HG02642 (cell line): Measurements from ENCODE around the gene KRTAP10-3.
"Not testable (repeated sequence)": the region's sequence is repeated elsewhere in the genome, so short reads cannot be mapped to it uniquely, and the experiment has no call there.

Source experiments
- ATAC-seq: cut with Tn5 transposase; IDR thresholded peaks from one replicate; pipeline ENCODE4 v1.9.1; 2021; ENCODE audit warnings: mild to moderate bottlenecking; ENCODE audit not compliant: unreplicated experiment, poor library complexity

Gene KRTAP10-3

DNA sequence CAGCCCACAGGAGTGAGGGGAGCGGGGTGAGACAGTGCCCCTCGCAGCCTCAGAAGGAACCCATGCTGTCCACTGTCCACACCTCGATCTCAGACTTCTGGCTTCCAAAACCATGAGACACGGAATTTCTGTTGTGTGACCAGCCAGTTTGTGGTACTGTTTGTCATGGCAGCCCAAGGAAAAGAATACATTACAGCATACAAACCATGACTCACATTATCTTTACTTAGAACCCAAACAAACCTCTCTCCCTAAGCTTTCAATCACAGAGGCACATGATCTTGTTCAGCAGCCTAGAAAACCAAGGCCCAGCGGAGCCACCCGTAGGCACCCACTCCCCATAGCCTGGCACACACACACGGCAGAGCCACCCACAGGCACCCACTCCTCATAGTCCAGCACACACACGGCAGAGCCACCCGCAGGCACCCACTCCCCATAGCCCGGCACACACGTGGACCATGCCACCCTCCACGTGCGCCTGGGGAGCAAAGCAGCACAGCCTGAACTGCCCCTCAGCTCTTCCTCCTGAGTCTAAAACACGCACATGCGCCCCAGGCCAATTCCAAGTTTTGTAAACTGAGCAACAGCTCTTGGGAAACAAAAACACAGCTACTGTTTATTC lies 14.5 kb upstream of the KRTAP10-3 start:
- ATAC-seq, result no peak

DNA sequence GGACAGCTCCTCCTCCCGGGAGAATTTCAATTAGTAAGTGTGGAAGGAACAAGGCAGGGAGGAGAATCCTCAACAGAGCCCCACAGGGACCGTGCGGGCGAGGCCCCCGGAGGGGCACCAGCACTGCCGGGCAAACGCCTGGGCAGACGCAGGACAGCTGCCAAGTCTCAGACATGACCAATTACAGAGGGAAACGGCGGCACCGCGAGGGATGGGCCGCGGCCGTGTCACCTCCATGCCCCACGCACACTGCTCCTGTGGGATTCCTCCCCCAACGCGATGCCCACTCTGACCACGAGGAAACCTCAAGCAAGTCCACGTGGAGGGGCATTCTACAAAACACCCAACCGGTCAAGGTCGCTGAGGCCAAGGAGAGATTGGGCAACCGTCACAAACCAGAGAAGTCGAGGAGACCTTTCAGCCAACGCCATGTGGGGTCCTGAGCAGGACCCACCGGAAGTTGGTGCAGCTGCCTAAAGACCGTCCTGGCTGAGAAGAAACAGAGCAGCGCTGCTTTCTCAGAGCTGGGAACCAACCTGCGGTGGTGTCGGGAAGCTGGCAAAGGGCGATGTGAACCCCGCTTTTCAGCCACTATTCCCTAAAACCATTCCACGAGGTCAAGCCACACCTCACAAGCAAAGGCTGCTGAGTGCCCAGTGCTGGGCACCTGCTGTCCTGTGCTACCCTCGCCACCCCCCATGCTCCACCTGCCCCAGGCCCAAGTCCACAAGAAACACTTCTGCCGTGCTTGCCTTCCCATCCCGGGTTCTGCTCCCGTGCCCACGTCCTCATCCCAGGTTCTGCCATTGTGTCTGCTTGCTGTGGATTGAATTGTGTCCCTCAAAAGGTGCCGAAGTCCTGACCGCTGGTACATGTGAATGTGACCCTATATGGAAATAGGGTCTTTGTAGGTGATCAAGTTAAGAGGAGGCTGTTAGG lies 13.5 kb upstream of the KRTAP10-3 start:
- ATAC-seq, result no peak

DNA sequence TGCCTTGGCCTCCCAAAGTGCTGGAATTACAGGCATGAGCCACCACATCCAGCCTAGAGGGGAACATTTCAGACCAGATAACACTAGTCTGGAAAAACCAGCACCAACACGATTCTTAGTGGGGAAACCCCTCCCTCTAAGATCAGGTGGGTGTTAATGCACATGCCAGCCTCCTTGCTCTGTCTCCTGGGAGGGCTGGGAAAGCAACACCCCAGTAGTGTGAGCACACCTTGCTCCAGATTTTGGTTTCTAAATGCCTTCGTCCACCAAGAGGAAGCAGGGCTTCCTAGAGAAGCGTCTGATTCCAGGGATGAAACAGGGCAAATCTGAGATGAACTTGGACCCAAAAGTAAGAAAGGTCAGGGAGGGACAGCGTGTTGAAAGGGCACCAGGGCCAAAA lies 12.7 kb upstream of the KRTAP10-3 start:
- no peak for ATAC-seq

DNA sequence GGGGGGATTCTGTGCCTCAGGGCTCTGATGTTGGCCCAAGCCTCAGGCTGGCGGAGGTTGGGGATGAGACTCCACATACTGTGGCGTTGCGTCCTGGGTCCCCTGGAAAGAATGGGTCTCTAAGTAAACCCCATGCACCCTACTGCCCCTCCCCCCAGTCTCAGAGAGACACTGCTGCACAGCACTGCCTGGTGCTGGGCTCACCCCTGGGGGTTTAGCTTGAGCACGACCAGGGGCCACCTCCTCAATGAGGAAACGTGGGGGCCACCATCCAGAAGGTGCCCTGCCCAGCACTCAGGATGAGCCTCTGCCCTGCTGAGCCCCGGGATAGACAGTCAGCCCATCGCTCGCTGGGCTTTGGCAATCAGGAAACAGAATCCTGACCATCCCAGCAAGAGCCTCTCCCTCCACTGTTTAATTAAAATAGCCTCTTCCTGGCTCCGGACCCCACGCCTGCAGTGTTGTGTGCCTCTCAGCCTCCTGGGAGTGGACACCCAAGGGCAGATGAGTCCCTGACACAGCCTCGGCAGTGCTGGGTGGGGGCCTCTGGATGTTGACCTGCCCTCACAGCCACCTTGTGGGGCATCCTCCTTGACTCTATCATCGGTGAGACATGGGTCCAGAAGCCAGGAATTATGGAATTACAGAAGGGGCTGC lies 11.4 kb upstream of the KRTAP10-3 start:
- no peak for ATAC-seq

DNA sequence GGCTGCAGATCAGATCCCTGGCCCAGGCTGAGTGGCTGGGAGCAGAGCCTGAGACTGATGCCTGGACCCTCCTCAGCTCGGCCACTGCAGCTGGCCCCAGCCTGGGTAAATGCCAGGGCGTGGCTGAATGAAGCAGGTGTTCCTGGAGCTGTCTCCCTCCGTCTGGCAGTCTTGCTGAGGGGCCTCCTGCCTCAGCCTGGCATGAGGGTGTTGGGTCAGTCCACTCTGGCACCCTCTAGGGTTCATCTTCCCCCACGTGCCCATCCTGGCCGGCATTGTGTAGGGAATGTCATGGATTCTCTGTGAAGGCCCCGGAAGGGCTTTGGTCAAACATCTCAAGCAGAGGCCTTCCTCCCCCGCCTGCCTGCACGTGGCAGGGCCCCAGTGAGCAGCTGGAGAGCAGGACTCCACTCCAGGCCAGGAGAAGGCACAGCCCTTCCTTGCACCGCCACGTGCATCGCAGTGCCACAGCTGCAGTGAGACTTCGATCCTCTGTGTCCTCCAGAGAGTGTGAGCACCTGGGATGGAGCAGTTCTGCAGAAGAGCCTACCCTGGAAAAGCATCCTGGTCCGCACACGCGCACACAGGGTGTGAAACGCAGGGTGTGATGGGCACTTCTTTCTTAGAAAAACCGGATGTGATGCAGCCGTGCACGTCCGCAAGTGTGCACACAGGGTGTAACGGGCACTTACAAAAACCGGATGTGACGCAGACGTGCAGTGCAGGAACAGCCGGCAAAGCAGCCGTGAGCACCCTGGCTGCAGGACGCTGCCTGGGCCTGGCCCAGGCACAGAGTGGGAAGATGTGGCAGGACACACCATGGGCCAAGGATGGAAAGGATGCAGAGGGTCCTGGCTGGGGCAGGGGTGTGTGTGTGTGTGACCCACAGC lies 10.3 kb upstream of the KRTAP10-3 start:
- ATAC-seq, result no peak

DNA sequence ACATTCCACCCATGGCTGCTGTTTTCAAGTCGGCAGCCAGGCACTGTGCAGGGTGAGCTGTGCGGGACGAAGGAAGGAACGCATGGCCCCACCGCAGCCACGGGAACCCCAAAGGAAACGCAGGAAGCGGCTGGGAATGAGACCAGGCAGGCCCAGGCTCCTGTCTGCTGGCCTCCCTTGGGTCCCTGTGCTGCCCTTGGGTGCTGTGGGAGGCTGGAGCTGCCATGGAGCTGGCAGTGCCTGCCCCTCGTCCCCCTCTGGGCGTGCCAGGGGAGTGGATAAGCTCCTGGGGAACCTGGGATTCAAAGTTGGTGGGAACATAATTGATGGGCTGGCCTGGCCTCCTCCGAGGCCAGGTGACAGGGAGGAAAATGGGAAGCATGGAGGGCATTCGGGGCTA lies 9.7 kb upstream of the KRTAP10-3 start:
- ATAC-seq, result no peak

DNA sequence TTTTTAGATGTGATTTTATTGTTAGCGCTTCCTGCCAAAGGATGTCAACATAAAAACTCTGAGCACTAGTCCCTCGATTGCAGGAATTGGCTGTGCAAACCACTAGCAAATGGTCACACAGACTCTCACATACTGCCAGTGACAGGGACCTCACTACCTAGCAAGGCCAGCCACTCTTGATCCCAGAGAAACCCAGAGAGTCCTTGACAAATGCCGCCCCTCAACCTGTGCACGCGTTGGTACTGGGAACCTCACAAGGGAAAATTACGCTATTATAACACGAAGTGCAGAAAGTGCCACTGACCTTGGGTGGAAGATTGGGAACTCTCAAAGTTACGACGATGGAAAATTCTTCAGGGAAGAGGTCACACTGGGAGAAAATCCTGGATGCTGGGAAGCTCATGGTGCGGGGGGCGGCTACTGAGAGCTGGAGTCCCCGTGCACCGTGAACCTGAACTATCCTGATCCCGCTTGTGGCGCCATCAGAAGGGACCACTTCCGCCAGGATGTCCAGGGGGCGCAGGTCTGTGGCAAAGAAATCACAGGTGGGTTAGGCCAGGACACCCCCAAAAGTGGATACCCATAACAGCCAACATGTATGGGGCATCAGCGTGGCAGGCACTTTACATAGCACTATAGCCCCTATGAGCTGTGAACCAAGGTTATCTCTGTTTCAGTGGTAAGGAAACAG lies 9.0 kb upstream of the KRTAP10-3 start:
- ATAC-seq, result no peak

DNA sequence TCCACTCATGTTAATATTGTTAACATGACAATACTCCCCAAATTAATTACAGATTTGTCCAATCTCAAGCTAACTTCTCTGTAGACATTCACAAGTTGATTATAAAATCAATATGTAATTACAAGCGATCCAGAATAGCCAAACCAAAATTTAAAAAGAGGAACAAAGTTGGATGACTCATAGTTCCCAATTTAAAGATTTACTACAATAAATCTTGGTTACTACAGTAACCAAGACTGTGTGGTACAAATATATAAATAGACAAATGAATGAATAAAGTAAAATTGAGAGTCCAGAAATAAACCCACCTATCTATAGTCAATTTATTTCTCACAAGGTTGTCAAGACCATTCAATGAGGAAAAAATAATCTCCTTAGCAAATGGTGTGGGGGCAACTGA lies 7.8 kb upstream of the KRTAP10-3 start:
- ATAC-seq, result no peak

DNA sequence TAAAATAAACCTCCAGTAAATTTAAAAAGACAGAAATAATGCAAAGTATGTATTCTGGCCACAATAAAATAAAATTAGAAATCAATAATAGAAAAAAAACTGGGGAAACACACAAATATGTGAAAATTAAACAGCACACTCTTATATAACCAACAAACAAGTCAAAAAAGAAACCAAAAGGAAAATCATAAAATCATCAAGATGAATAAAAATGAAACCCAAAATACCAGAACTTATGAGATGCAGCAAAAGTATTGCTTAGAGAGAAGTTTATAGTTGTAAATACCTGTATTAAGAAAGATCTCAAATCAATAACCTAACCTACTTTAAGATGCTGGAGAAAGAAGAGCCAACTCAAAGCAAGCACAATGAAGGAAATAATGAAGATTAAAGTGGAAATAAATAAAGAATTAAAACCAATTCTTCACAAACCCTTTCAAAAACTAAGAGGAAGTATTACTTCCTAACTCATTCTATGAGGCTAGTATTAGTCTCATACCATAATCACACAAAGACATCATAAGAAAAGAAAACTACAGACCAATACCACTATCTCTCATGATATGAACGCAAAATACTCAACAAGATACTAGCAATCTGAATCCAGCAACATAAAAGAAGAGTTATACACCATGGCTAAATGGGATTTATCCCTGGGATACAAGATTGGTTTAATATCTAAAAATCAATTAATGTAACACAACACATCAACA lies 6.4 kb upstream of the KRTAP10-3 start:
- no peak for ATAC-seq

DNA sequence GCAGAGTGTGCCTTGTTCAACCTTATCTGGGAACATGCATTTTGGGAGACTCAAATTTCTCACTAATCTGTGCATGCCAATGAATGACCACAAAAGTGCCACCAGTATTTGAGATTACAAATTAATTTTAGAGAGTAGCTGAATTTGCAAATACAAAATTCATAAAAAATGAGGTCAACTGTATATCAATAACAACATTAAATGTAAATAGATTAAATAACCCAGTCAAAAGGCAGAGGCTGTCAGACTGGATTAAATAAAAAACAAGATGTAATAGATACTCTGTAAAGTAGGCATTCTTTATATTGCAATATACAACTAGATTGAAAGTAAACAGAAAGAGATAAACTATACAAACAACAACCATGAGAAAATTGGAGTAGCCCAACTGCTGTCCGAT lies 5.5 kb upstream of the KRTAP10-3 start:
- no peak for ATAC-seq

DNA sequence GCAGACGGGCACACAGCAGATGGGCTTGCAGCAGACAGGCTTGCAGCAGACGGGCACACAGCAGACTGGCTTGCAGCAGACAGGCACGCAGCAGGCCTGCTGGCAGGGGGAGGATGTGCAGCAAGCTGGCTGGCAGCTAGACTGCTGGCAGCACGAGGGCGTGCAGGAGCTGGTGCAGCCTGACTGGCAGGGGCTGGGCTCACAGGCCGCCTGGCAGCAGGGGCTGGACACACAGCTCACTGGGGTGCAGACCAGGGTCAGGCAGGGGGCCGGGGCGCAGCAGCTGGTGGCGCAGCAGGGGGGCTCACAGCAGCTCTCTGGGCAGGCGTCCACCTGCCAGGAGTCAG lies 293 bp downstream of the KRTAP10-3 start:
- not testable (repeated sequence) for ATAC-seq

DNA sequence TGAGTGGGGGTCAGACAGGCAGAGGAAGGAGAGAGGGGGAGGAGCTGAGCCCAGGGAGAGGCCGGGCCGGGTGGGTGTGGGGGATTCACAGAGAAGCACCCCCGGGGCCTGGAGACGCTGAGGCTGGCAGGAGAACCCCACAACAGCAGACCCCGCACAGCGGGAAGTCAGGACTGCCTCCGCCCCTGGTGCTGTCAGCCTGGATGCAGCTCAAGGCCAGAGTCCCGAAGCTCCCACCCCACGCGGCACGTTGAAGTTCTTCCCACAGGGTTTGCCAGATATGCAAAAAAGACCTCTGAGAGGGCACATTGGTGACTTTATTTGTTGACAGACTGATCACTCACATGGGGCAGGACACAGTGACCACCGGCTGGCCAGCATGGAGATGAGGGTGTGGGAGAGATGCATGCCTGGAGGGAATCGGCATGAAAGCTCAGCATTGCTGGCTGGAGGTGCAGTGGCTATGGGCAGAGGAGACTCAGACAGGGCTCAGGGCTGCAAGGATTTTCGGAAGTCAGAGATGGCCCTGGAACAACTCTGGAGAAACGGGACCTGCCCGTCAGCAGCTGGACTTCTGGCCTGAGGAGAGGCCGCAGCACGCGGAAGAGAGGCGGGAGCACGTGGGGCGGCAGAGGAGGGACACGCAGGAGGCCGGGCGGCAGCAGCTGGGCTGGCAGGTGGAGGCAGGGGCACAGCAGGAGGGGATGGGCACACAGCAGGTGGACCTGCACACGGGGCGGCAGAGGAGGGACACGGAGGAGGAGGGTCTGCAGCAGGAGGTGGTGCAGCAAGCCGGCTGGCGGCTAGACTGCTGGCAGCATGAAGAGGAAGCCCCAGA lies 885 bp downstream of the KRTAP10-3 start:
- ATAC-seq, result no peak

DNA sequence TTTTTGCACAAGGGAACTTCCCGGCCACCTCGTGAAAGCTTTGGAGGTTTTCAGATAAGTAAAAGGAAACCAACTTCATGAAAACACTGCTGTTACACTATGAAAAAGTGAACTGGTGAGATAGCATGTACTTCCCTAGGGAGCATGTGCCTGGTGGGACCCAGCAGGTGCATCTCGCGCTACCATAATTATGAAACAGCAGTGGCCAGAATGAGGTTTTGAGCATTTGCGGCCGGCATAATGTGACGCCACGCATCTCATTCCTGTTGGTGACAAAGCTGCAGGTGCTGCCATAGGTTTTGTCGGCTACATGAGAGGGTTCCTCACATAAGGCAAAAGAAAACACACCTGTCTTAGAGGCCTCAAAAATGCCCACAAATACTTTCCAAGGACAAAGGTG lies 1.7 kb downstream of the KRTAP10-3 start:
- no peak for ATAC-seq

DNA sequence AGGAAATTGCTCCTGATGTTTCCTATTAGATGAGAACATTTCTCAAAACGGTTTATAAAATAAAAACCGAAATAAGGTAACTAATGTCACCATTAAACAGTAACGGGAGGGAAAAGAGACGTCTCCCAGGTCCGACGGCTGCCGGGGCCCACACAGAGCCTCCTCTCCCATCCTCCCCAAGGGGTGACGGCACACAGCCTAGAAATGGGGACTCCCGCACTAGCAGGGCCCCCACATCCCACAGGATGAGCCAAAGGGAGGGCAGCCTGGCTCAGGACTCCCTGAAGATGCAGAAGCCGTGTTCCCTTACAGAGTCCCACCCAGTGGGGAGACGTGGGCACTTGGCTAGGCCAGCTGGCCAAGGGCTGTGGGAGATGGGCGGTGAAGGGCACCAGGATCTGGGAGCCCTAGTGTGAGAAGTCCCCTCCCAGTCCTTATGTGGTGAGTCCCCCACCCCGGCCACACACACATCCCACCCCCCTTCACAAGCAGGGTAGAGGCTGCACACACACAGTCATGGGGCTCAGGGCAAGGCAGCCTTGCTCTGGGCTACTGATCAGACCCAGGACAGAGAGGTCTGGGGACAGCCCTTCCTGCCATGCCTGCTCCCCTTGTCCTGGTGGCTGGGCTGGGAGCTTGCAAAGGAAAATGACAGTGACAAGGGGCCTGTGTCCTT lies 3.3 kb downstream of the KRTAP10-3 start:
- no peak for ATAC-seq

DNA sequence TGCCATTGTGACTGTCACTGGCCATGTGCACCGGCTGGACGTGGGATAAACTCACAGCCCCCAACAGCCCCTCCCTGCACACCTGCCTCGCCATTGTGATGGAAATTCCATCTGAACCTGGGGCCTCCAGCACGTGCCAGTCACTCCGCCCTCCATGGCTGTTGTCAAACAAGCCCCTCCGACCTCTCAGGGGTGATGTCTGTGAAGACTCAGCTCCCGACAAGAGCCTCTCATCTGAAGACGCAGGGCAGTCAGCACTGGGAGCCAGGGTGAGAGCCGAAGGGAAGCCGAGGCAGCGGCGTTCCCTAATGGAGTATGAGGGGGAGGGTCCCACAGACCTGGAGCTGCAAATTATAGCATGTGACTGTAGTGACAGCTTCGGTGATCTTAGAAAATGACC lies 5.9 kb downstream of the KRTAP10-3 start:
- no peak for ATAC-seq

DNA sequence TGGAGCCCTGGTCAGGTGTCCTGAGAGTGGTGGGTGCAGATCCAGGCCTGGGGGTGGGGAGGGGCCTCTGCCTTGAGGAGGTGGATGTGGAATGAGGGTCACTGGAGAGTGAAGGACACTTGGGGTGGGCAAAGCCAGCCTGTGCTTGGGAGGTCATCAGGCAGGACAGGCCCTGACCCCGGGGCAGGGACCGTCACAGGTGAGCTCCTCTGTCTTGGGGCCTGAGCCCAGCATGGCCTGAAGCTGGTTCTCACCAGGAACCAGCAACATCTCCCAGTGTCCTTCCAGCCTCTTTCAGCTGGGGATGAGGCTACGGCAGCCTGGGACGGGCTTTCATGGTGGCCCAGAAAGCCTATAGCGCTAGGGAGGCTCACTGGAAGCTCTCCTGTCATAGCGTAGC lies 6.5 kb downstream of the KRTAP10-3 start:
- ATAC-seq, result no peak

DNA sequence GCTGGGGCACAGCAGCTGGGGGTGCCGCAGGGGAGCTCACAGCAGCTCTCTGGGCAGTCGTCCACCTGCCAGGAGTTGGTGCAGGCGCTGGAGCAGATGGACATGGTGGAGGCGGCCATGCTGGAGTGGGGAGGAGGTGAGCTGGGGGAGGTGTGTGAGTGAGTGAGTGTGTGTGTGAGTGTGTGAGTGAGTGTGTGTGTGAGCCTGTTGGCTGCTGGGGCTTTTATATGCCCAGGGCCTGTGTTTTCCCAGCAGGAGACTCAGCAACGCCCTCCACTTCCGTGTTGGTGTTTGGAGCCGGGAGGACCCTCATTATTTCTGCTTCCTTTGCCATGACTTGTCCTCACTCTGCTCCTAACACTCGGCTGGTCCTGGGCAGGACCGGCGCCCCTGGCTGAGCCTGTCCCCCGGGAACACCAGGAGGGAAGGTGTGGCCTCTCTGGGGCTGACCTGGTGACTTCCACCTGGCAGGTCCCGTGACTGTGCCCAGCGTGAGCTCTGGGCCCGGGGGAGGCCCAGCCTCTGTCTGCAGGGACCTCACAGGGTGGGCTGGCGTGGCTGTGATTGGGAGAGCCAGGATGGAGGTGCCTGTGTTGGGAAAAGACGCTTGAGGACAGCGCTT lies 7.1 kb downstream of the KRTAP10-3 start, which contains the start of gene KRTAP10-2:
KRTAP10-2 (minus strand) TSS at position 166 of the 622 bp plus-strand sequence; CDS start at position 119, 47 bp downstream.
- no peak for ATAC-seq
